Muscle of leg (tissue), 11 donors: Measurements from ENCODE around the gene KLHDC3. TPM values are rescaled to one million over a fixed set of nuclear protein-coding genes. Genes with fewer than 3 reads are reported as not detected.
A peak's percentile ranks its signal among the peaks of the same experiment; 100 is the strongest.

Experiments used
- DNase-seq: peaks from one replicate; pipeline ENCODE4 v3.0.0; 2013
- H3K27ac ChIP-seq: one replicate; pipeline ENCODE4 v1.5.1; 2013; ENCODE audit warnings: mild to moderate bottlenecking, low read length, control low read depth
- H3K27me3 ChIP-seq: one replicate; pipeline ENCODE4 v1.6.1; 2013; ENCODE audit warnings: low read length; ENCODE audit not compliant: control insufficient read depth, insufficient read depth
- H3K36me3 ChIP-seq: one replicate; pipeline ENCODE4 v1.6.1; 2013; ENCODE audit warnings: low read length; ENCODE audit not compliant: control insufficient read depth, insufficient read depth
- H3K4me1 ChIP-seq: one replicate; pipeline ENCODE4 v1.6.1; 2013; ENCODE audit warnings: low read length; ENCODE audit not compliant: control insufficient read depth, insufficient read depth
- H3K4me3 ChIP-seq: one replicate; pipeline ENCODE4 v1.5.1; 2013; ENCODE audit warnings: low read length, control low read depth
- H3K9me3 ChIP-seq: replicated peaks from 2 replicates; pipeline ENCODE4 v1.6.1; 2013; ENCODE audit warnings: low read depth, low read length; ENCODE audit not compliant: control insufficient read depth
- WGBS: methylation state at CpG from one replicate; pipeline ENCODE4 v1.1.5; 2013; ENCODE audit warnings: missing lambda C conversion rate; ENCODE audit not compliant: insufficient coverage; 5-methylcytosine and 5-hydroxymethylcytosine counted together
- polyA plus RNA-seq, 8 donors: library from polyadenylated mRNA; unstranded; fragments of 120-200 nt; gene quantifications; one replicate each; pipeline versions ENCODE4 v1.2.1 to v1.2.3, GENCODE V29; 2013; ENCODE audit warnings: inconsistent platforms in 1 of 8, low replicate concordance in 1 of 8; ENCODE audit not compliant: insufficient read length in 8 of 8, insufficient read depth in 1 of 8
- total RNA-seq: library from RNA; stranded (reverse); fragments of 120-200 nt; gene quantifications from one replicate; pipeline ENCODE4 v1.2.4, GENCODE V29; 2013

KLHDC3 gene
- total and polyA plus RNA-seq, 9 donors: 166 to 222 (median 210) TPM

DNA sequence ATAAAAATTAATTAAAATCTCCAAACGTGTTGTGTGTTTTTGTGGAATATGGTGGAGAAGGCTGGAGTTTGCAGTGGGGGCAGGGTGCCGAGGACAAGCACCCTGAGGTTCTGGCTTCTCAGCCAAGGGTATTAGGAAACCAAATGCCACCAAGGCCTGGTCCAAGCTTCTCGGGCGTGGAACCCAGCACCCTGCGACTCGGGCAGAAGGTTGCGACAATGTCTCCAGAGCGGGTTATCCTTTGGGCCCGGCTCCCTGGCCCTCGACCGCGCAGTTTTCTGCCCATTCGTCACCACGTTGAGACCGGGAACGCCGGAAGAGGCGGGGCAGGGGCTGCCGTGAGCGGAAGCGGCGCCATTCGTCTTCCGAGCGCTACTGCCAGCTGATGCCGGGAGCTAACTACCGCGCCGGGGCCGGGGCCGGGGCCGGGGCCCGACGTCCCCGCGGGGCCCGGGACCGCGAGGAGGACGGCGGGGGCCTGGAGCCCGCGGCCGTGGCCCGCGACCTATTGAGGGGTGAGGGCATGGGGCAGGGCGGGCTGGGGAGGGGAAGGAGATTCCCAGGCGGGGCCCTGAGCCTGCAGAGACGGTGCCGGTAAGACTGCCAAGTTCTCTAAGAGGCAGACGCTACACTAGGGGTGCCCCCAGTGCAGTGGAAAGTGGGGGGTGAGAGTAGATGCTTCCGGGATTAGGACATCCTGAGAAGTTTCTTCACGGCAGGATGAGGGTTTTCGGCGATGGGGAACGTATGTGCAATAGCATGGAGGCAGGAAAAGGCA is 7.4 kb downstream of the KLHDC3 start, which contains the start of gene RRP36:
Gene RRP36 (plus strand): TSS at position 354 of the 778 bp plus-strand sequence. CDS start 32 bp downstream, at position 386.
- Histone ChIP-seq H3K36me3 (peaks cover 68% of the 10 kb centered on the region), H3K27ac (peak within 1 kb of the TSS; percentile 97), H3K9me3 (no peaks in the 10 kb centered on the region), H3K4me1 (peaks cover 44% of the 10 kb centered on the region), H3K27me3 (no peaks in the 10 kb centered on the region), H3K4me3 (peak within 1 kb of the TSS; percentile 99)
- DNase-seq: peak; percentile 88
- under 1% methylated on average over 52 of the region's 56 CpGs for WGBS

DNA sequence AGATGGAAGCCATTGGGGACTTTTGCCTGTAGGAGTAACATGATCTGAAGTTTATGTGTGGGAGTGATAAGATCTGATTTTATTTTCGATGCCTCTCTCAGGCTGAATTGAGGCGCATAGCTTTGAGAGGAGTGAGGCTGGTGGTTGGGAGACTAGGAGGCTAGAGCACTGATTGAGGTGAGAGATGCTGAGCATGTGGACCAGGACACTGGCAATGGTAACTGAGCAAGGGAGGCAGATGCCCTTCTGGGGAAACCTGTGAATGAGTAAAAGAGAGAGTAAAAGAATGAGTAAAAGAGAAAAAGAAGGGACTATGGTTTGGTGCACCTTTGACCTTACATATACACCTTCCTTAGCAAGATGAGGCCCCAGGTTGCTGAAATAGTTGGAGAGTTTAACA is 10.4 kb downstream of the KLHDC3 start:
- Histone ChIP-seq H3K27ac (no peak overlapping the region), H3K4me3 (no peak overlapping the region), H3K36me3 (peaks cover 70% of the 10 kb centered on the region), H3K4me1 (peaks cover 20% of the 10 kb centered on the region), H3K9me3 (no peaks in the 10 kb centered on the region), H3K27me3 (no peaks in the 10 kb centered on the region)
- WGBS: 84% methylated on average over 2 of the region's 2 CpGs
- no peak for DNase-seq

DNA sequence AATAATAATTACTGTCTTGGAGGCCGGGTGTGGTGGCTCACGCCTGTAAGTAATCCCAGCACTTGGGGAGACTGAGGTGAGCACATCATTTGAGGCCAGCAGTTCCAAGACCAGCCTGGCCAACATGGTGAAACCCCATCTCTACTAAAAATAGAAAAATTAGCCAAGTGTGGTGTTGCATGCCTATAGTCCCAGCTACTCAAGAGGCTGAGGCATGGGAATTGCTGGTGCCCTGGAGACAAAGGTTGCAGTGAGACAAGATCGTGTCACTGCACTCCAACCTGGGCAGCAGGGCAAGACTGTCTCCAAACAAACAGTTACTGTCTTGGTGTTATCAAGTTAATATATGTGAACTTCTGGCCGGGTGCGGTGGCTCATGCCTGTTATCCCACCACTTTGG is 12.3 kb downstream of the KLHDC3 start:
- no peaks in the 10 kb centered on the region for H3K9me3 ChIP-seq
- no peak overlapping the region for H3K4me3 ChIP-seq
- peaks cover 67% of the 10 kb centered on the region for H3K36me3 ChIP-seq
- H3K27me3 ChIP-seq: no peaks in the 10 kb centered on the region
- 78% methylated on average over 1 of the region's 5 CpGs for WGBS
- peaks cover 7% of the 10 kb centered on the region for H3K4me1 ChIP-seq
- DNase-seq: no peak
- no peak overlapping the region for H3K27ac ChIP-seq

DNA sequence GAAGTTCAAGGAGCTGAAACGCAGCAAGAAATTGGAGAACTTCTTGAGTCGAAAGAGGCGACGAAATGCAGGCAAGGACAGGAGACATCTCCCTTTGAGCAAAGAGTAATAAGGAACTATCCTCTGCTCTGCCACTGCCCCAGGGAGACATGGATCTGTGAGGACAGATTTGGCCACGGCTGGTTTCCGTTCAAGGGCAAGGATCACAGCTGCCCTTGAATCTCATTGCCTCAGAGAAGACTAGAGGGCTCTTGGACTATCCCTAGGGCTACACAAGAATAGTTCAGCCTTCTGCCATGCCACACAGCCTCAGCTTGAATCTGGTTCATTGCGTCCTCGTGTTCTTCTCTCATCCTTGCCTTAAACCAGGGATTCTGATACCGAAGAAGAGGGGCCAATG is 15.1 kb downstream of the KLHDC3 start:
- Histone ChIP-seq H3K27me3 (no peaks in the 10 kb centered on the region), H3K27ac (no peak overlapping the region), H3K4me1 (no peaks in the 10 kb centered on the region), H3K36me3 (peaks cover 84% of the 10 kb centered on the region), H3K4me3 (no peak overlapping the region), H3K9me3 (no peaks in the 10 kb centered on the region)
- WGBS: 92% methylated on average over 5 of the region's 9 CpGs
- DNase-seq: no peak

DNA sequence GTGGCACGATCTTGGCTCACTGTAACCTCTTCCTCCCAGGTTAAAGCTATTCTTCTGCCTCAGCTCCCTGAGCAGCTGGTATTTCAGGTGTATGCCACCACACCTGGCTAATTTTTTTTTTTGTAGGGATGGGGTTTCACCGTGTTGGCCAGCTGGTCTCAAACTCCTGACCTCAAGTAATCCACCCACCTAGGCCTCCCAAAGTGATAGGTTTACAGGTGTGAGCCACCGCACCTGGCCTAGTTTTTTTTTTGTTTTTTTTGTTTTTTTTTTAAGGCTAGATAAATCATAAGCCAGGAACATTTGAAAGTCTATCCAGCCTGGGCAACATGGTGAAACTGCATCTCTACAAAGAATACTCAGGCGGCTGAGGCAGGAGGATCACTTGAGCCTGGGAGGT is 18.3 kb downstream of the KLHDC3 start:
- no peak overlapping the region for H3K4me3 ChIP-seq
- 88% methylated on average over 1 of the region's 4 CpGs for WGBS
- H3K4me1 ChIP-seq: peaks cover 3% of the 10 kb centered on the region
- no peaks in the 10 kb centered on the region for H3K9me3 ChIP-seq
- H3K27me3 ChIP-seq: no peaks in the 10 kb centered on the region
- DNase-seq: no peak
- no peak overlapping the region for H3K27ac ChIP-seq
- peaks cover 78% of the 10 kb centered on the region for H3K36me3 ChIP-seq

DNA sequence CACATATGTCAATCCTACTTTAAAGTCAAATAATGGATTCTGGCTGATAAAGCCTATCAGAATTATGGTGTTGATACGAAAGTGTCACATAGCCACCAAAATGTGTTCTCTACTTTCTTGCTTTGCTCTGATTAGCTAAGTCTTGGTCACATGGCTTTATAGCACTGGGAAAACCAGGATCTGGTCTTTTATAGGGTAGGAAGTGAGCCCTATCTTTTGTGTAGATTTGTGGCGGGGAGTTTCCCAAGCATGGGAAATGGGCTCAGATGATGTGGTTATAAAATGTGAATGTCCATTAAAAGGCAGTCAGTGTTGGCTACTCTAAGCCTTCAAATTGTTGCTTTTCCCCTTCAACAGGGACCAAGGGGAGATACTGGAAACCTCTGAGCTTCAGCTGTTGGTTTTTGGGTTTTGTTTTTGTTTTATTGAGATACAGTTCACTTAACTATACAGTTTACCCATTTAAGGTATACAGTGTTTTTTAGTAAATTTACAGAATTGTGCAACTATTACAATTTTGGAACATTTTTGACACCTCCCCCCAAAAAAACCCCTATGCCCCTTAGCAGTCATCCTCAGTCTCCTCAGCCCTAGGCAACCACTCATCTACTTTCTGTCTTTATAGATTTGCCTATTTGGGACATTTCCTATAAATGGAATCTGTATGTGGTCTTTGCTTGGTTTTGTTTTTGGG is 19.6 kb downstream of the KLHDC3 start:
- Histone ChIP-seq H3K27ac (no peak overlapping the region), H3K4me1 (peaks cover 3% of the 10 kb centered on the region), H3K27me3 (no peaks in the 10 kb centered on the region), H3K36me3 (peaks cover 80% of the 10 kb centered on the region), H3K9me3 (no peaks in the 10 kb centered on the region), H3K4me3 (no peak overlapping the region)
- no peak for DNase-seq
- 93% methylated on average over 2 of the region's 2 CpGs for WGBS

DNA sequence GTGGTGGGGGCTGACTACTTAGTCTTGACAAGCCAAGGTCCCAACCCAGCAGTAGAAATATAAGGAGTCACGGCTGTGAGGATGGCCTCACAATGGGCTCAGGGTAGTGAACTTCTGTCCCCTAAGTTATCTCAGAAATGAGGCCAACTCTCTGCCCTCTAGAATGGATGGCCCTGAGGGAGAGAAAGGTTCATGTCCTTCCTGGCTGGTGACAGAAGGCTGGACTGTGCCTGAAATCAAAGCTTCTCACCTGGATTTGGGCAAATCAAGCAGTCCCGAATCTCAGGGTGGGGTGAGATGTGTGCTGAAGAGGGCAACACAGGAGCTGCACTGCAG is 20.1 kb downstream of the KLHDC3 start:
- Histone ChIP-seq H3K4me1 (peaks cover 3% of the 10 kb centered on the region), H3K27ac (no peak overlapping the region), H3K27me3 (no peaks in the 10 kb centered on the region), H3K36me3 (peaks cover 80% of the 10 kb centered on the region), H3K4me3 (no peak overlapping the region), H3K9me3 (no peaks in the 10 kb centered on the region)
- 83% methylated on average over 1 of the region's 2 CpGs for whole genome bisulfite sequencing
- no peak for DNase-seq

DNA sequence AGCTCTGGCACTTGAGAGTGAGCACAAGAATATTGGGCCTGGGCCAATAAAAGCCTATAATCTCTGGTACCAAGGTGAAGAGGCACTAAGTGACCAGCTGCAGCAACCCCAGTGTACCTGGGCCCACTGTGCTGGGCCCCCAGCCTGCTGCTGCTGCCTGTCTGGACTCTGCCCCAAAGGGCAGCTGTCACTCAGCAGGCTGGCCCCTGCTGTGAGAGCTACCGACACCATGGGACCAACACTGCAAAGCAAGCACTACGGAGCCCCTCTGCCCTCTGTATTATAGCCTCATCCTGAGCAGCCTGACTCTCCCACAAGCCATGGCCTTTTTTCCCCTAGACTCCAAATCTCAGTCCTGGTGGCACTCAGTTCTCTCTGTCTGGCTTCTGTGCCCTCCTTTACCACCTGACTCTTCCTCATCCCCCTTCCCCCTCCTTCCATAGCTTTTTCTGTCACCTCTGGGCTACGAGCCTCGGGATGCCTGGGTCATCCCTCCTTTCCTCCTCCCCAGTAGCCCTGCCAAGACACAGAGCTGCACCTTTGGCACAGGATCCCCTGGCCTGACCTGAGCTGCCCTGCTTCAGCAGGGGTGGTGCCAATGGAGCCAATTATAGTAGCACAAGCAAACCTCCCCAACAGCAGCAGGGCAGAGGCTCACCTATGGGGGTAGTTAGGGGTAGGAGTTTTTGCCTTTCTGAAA is 21.6 kb downstream of the KLHDC3 start:
- H3K4me1 ChIP-seq: peaks cover 3% of the 10 kb centered on the region
- WGBS: 73% methylated on average over 4 of the region's 4 CpGs
- H3K27me3 ChIP-seq: no peaks in the 10 kb centered on the region
- no peak for DNase-seq
- H3K4me3 ChIP-seq: no peak overlapping the region
- H3K27ac ChIP-seq: no peak overlapping the region
- H3K36me3 ChIP-seq: peaks cover 82% of the 10 kb centered on the region
- H3K9me3 ChIP-seq: no peaks in the 10 kb centered on the region

DNA sequence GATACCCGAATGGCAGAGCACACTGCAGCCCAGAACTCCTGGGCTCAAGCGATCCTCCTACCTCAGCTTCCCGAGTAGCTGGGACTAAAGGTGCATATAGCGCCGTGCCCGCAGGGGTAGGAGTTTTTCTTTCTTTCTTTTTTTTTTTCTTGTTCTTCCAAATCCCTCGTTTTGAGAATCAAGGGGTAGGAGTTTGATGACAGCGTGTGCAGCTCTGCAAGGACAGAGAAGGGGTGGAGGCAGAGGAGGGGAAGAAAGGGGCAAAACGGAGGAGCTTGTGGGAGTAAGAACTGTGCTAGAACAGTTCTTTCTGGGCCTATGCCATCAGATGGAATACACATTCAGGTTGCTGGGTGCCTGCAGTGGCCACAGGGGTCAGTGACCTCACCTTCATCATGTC is 22.7 kb downstream of the KLHDC3 start:
- no peaks in the 10 kb centered on the region for H3K27me3 ChIP-seq
- H3K27ac ChIP-seq: no peak overlapping the region
- DNase-seq: no peak
- H3K36me3 ChIP-seq: peaks cover 84% of the 10 kb centered on the region
- no peaks in the 10 kb centered on the region for H3K9me3 ChIP-seq
- peaks cover 3% of the 10 kb centered on the region for H3K4me1 ChIP-seq
- WGBS: no CpG with 5 or more reads among the region's 9 CpGs
- no peak overlapping the region for H3K4me3 ChIP-seq

DNA sequence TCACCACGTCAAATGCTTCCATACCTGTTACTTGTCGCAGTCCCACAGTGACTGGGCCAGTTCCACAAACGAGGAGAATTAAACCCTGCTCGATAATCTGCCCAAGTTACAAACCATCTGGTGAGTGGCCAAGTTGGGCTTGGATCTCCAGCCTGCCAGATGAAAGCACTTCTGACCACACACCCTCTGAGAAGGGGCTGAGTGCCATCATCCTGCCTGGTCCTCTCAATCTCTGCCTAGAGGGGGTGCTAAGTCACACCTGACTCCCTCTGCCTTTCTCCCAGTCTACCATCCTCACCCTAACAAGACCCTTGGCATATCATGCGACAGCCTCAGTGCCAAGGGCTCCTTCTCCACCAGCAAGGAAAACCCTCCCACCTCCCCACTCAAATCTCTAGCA is 23.1 kb downstream of the KLHDC3 start:
- no peaks in the 10 kb centered on the region for H3K27me3 ChIP-seq
- no peak overlapping the region for H3K27ac ChIP-seq
- no peak for DNase-seq
- no peak overlapping the region for H3K4me3 ChIP-seq
- no peaks in the 10 kb centered on the region for H3K9me3 ChIP-seq
- 87% methylated on average over 5 of the region's 5 CpGs for WGBS
- peaks cover 82% of the 10 kb centered on the region for H3K36me3 ChIP-seq
- H3K4me1 ChIP-seq: peaks cover 3% of the 10 kb centered on the region
